ENCODE measurements around the gene ZNF444.

DNA sequence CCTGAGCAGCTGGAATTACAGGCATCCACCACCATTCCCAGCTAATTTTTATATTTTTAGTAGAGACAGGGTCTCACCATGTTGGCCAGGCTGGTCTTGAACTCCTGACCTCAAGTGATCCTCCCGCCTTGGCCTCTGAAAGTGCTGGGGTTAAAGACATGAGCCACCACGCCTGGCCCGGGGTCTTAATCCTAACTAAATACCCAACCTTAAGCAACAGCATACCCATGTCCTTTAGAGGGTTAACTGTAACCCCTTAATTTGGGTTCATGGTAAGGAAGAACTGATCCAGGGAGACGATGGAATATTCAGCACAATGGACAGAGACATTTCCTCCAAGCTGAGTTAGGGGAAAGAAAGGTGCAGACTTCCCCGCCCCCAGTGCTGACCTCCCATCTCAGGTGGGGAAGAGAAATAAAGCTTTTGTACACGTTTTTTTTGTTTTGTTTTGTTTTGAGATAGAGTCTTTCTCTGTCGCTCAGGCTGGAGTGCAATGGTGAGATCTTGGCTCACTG, 26.0 kb downstream of the ZNF444 start:
- TF ChIP-seq, protein P1, sequence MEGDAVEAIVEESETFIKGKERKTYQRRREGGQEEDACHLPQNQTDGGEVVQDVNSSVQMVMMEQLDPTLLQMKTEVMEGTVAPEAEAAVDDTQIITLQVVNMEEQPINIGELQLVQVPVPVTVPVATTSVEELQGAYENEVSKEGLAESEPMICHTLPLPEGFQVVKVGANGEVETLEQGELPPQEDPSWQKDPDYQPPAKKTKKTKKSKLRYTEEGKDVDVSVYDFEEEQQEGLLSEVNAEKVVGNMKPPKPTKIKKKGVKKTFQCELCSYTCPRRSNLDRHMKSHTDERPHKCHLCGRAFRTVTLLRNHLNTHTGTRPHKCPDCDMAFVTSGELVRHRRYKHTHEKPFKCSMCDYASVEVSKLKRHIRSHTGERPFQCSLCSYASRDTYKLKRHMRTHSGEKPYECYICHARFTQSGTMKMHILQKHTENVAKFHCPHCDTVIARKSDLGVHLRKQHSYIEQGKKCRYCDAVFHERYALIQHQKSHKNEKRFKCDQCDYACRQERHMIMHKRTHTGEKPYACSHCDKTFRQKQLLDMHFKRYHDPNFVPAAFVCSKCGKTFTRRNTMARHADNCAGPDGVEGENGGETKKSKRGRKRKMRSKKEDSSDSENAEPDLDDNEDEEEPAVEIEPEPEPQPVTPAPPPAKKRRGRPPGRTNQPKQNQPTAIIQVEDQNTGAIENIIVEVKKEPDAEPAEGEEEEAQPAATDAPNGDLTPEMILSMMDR (IDR thresholded peaks at IDR 0.05) = no peak
- no peak for TF ChIP-seq POLR2A (IDR thresholded peaks at IDR 0.05)
